OCI-LY3 (cell line): ENCODE results near the gene FAM168B.

Experiments
- H2AFZ ChIP-seq: fragments of 200-600, 300-600 bp; shearing (Covaris generic); 2 replicates; pipeline ENCODE4 v1.6.0; 2014; ENCODE audit warnings: antibody characterized with exemption, low read depth, low read length
- H3K27ac ChIP-seq: fragments of 200-600, 300-600 bp; sonication (generic); 2 replicates; pipeline ENCODE4 v1.5.1; 2014; ENCODE audit warnings: mild to moderate bottlenecking, low read length, moderate library complexity, mixed read lengths
- H3K27me3 ChIP-seq: fragments of 200-600, 300-600 bp; sonication (generic); 2 replicates; pipeline ENCODE4 v1.6.1; 2014; ENCODE audit warnings: low read depth, low read length, mixed read lengths
- H3K36me3 ChIP-seq: fragments of 200-600, 300-600 bp; sonication (generic); replicated peaks from 2 replicates; pipeline ENCODE3; 2014; ENCODE audit warnings: low read depth, low read length, mixed read lengths
- H3K4me1 ChIP-seq: fragments of 300-600, 200-600 bp; sonication (generic); 2 replicates; pipeline ENCODE4 v1.6.1; 2014; ENCODE audit warnings: low read length, mixed read lengths
- H3K4me2 ChIP-seq: fragments of 200-600, 300-600 bp; sonication (generic); 2 replicates; pipeline ENCODE4 v1.6.1; 2014; ENCODE audit warnings: low read length, mixed read lengths
- H3K4me3 ChIP-seq: fragments of 300-600, 200-600 bp; sonication (generic); 2 replicates; pipeline ENCODE4 v1.5.1; 2014; ENCODE audit warnings: antibody characterized with exemption, mild to moderate bottlenecking, low read length, moderate library complexity
- H3K79me2 ChIP-seq: fragments of 300-600, 200-600 bp; shearing (Covaris generic); 2 replicates; pipeline ENCODE4 v1.6.1; 2014; ENCODE audit warnings: mild to moderate bottlenecking, low read length, mixed read lengths
- H3K9ac ChIP-seq: fragments of 300-600, 200-600 bp; shearing (Covaris generic); 2 replicates; pipeline ENCODE4 v1.6.0; 2014; ENCODE audit warnings: mild to moderate bottlenecking, low read length, moderate library complexity
- H3K9me3 ChIP-seq: fragments of 200-600, 300-600 bp; shearing (Covaris generic); 2 replicates; pipeline ENCODE4 v1.6.1; 2014; ENCODE audit warnings: low read length, mixed read lengths; ENCODE audit not compliant: insufficient read depth
- H4K20me1 ChIP-seq: fragments of 200-600, 300-600 bp; sonication (generic); 2 replicates; pipeline ENCODE4 v1.6.1; 2016; ENCODE audit warnings: low read length, mixed read lengths; ENCODE audit not compliant: insufficient read depth
- CTCF ChIP-seq: fragments of 200-600, 300-600 bp; sonication (generic); IDR thresholded peaks from 2 replicates; pipeline ENCODE4 v1.5.1; 2014; ENCODE audit warnings: antibody characterized with exemption, low read length, low read depth
- EZH2phosphoT487 ChIP-seq: fragments of 200-600 bp; shearing (Covaris generic); IDR thresholded peaks from 2 replicates; pipeline ENCODE4 v1.6.1; 2018; ENCODE audit warnings: antibody characterized with exemption, mixed run types, low read depth

Gene FAM168B

GRCh38 chr2:131035826-131036231 lies 57.4 kb downstream of the FAM168B start:
- Histone ChIP-seq H2AFZ (no peak overlapping the region), H3K9ac (no peak overlapping the region), H4K20me1 (no peaks in the 10 kb centered on the region), H3K27ac (no peak overlapping the region), H3K4me2 (no peak overlapping the region), H3K36me3 (no peaks in the 10 kb centered on the region), H3K27me3 (no peaks in the 10 kb centered on the region), H3K4me1 (no peaks in the 10 kb centered on the region), H3K4me3 (no peak overlapping the region), H3K79me2 (no peaks in the 10 kb centered on the region), H3K9me3 (no peaks in the 10 kb centered on the region)
- TF ChIP-seq EZH2phosphoT487 (no peak), CTCF (no peak)

- Histone ChIP-seq H3K9ac (no peak overlapping the region), H3K36me3 (no peaks in the 10 kb centered on the region), H3K9me3 (no peaks in the 10 kb centered on the region), H2AFZ (no peak overlapping the region), H3K4me3 (no peak overlapping the region), H3K27me3 (no peaks in the 10 kb centered on the region), H3K79me2 (no peaks in the 10 kb centered on the region), H4K20me1 (no peaks in the 10 kb centered on the region), H3K4me2 (no peak overlapping the region), H3K27ac (no peak overlapping the region), H3K4me1 (no peaks in the 10 kb centered on the region)
- no peak for TF ChIP-seq CTCF
- TF ChIP-seq EZH2phosphoT487 = no peak
These were observed 58.0 kb downstream of the FAM168B start for GRCh38 chr2:131035112-131035825.

GRCh38 chr2:131034122-131035051 lies 58.9 kb downstream of the FAM168B start:
- Histone ChIP-seq H3K27ac (no peak overlapping the region), H3K36me3 (no peaks in the 10 kb centered on the region), H2AFZ (no peak overlapping the region), H3K4me2 (no peak overlapping the region), H3K27me3 (no peaks in the 10 kb centered on the region), H3K79me2 (no peaks in the 10 kb centered on the region), H3K4me1 (no peaks in the 10 kb centered on the region), H3K4me3 (no peak overlapping the region), H4K20me1 (no peaks in the 10 kb centered on the region), H3K9me3 (no peaks in the 10 kb centered on the region), H3K9ac (no peak overlapping the region)
- TF ChIP-seq CTCF (no peak), EZH2phosphoT487 (no peak)

- Histone ChIP-seq H3K4me1 (no peaks in the 10 kb centered on the region), H3K27ac (no peak overlapping the region), H2AFZ (no peak overlapping the region), H3K4me2 (no peak overlapping the region), H3K36me3 (no peaks in the 10 kb centered on the region), H3K27me3 (no peaks in the 10 kb centered on the region), H3K9ac (no peak overlapping the region), H3K79me2 (no peaks in the 10 kb centered on the region), H3K4me3 (no peak overlapping the region), H4K20me1 (no peaks in the 10 kb centered on the region), H3K9me3 (no peaks in the 10 kb centered on the region)
- no peak for TF ChIP-seq CTCF
- TF ChIP-seq EZH2phosphoT487 = no peak
These were observed 59.5 kb downstream of the FAM168B start for GRCh38 chr2:131033786-131034121.
